HepG2 (cell line): ENCODE data around the gene PCSK6. TPM values are rescaled to one million over a fixed set of nuclear protein-coding genes. Genes with fewer than 3 reads are reported as not detected.

ENCODE experiments used
- AKAP8 ChIP-seq: sonication (generic); formaldehyde crosslinking; IDR thresholded peaks from 2 replicates; pipeline ENCODE4 v1.5.1; 2020; ENCODE audit warnings: mild to moderate bottlenecking, missing genetic modification reagents
- CCAR2 ChIP-seq: fragments of 200-400 bp; formaldehyde crosslinking; optimal IDR thresholded peaks from 2 replicates; pipeline ENCODE3; 2018; ENCODE audit warnings: low read depth, mild to moderate bottlenecking, low read length, moderate library complexity
- SIN3A ChIP-seq: IDR thresholded peaks from 2 replicates; pipeline ENCODE4 v1.6.1; 2011; ENCODE audit warnings: low read depth, mild to moderate bottlenecking, control low read depth, low read length, borderline replicate concordance
- ZBTB7B ChIP-seq: sonication (generic); formaldehyde crosslinking; IDR thresholded peaks from 2 replicates; pipeline ENCODE4 v1.4.0; 2020; ENCODE audit warnings: missing genetic modification reagents
- ZNF441 ChIP-seq: sonication (generic); formaldehyde crosslinking; IDR thresholded peaks from 2 replicates; pipeline ENCODE4 v1.7.0; 2021; ENCODE audit warnings: missing genetic modification reagents, borderline replicate concordance
- ZNF556 ChIP-seq: sonication (generic); formaldehyde crosslinking; IDR thresholded peaks from 2 replicates; pipeline ENCODE4 v1.4.0; 2020; ENCODE audit warnings: mild to moderate bottlenecking, missing genetic modification reagents, borderline replicate concordance
- ZNF564 ChIP-seq: sonication (generic); formaldehyde crosslinking; IDR thresholded peaks from 2 replicates; pipeline ENCODE4 v1.8.1; 2023; ENCODE audit warnings: mild to moderate bottlenecking, missing genetic modification reagents
- ZNF7 ChIP-seq: IDR thresholded peaks from 2 replicates; pipeline ENCODE4 v1.6.1; 2016; ENCODE audit warnings: missing biosample characterization, missing genetic modification reagents
- ZNF746 ChIP-seq: sonication (generic); formaldehyde crosslinking; IDR thresholded peaks from 2 replicates; pipeline ENCODE4 v1.8.0; 2022; ENCODE audit warnings: mild to moderate bottlenecking, missing genetic modification reagents
- polyA plus RNA-seq, 8 experiments: library from polyadenylated mRNA; depleted of rRNA in 3 of 8; stranded (reverse) in 7 of 8; unstranded in 1 of 8; fragments of >200 nt; fragmentation: Illumina TruSeq in 4 of 8; extraction: Trizol in 4 of 8; gene quantifications; 2 replicates each; pipeline versions ENCODE4 v1.2.1 to v1.2.3, GENCODE V29; 2011 to 2016; ENCODE audit warnings: low read depth in 4 of 8, missing spikeins in 1 of 8, mixed read lengths in 1 of 8; ENCODE audit not compliant: insufficient read depth in 1 of 8
- total RNA-seq, 5 experiments: library from RNA; depleted of rRNA; stranded (reverse); fragments of >200 nt; fragmentation: Illumina TruSeq; extraction: Trizol; gene quantifications; 2 replicates each; pipeline ENCODE4 v1.2.3, GENCODE V29; 2016; ENCODE audit warnings: low read depth in 1 of 5
- TF ChIP-seq, protein P1 (sequence below): sonication (generic); formaldehyde crosslinking; IDR thresholded peaks from 2 replicates; pipeline ENCODE4 v1.5.0; 2020; ENCODE audit warnings: mild to moderate bottlenecking, missing genetic modification reagents
- TF ChIP-seq, protein P2 (sequence below): sonication (generic); formaldehyde crosslinking; conservative IDR thresholded peaks from 2 replicates; pipeline ENCODE4 v1.8.0; 2022; ENCODE audit warnings: mild to moderate bottlenecking, moderate library complexity, missing genetic modification reagents
- TF ChIP-seq, protein P3 (sequence below): sonication (generic); formaldehyde crosslinking; IDR thresholded peaks from 2 replicates; pipeline ENCODE4 v1.4.0; 2020; ENCODE audit warnings: missing genetic modification reagents
- TF ChIP-seq, protein P4 (sequence below): sonication (generic); formaldehyde crosslinking; IDR thresholded peaks from 2 replicates; pipeline ENCODE4 v1.4.0; 2020; ENCODE audit warnings: mild to moderate bottlenecking, missing genetic modification reagents
- TF ChIP-seq, protein P5 (sequence below): sonication (generic); formaldehyde crosslinking; IDR thresholded peaks from 2 replicates; pipeline ENCODE4 v1.9.0; 2021; ENCODE audit warnings: missing genetic modification reagents, borderline replicate concordance

The PCSK6 gene
- total and polyA plus RNA-seq, 2 of the 13 experiments (the other 11 are each of a cell fraction or from before 2014, with no cell fraction given) = 56.5 to 155 TPM

DNA sequence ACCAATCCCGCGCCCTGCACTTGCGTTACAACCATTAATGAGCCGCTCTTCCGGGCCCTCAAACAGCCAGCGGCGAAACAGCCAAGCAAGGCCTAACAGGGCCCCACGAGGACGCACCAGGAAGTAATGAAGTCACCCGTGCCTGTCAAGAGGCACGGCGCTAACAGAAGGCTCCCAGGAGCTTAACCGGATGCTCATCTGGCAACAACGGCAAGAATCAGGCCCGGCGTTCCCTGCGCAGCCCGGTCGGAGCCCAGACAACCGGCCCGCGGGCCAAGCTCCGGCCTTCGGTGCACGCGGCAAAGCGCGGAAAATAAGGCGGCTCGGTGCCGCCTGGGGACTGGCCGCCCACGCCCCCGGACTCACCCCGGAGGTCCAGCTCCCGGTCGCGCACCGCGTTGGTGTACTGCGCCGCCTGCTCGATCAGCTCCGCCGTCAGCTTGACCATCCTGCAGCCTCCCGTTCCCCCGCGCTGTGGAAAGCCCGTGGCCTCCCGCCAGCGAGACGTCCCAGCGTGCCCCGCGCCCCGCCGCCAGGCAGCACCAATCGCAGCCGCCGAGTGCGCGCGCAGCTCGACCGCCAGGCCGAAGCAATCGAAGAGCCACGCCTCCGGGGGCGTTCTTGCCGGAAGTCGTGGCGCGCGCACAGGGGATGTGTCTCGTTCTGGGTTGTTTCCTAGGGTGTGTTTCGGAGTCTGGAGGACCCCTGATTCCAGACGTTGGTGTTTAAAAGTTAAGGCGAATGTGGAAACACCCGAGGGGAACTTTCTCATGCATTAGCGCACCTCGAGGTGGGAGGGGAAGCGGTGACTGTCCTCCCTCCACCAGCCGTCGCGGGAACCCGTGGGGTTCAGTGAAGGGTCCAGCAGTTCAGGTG is 194.5 kb downstream of the PCSK6 start, which contains the start of gene SNRPA1 (continued):
- TF ChIP-seq, protein P1, sequence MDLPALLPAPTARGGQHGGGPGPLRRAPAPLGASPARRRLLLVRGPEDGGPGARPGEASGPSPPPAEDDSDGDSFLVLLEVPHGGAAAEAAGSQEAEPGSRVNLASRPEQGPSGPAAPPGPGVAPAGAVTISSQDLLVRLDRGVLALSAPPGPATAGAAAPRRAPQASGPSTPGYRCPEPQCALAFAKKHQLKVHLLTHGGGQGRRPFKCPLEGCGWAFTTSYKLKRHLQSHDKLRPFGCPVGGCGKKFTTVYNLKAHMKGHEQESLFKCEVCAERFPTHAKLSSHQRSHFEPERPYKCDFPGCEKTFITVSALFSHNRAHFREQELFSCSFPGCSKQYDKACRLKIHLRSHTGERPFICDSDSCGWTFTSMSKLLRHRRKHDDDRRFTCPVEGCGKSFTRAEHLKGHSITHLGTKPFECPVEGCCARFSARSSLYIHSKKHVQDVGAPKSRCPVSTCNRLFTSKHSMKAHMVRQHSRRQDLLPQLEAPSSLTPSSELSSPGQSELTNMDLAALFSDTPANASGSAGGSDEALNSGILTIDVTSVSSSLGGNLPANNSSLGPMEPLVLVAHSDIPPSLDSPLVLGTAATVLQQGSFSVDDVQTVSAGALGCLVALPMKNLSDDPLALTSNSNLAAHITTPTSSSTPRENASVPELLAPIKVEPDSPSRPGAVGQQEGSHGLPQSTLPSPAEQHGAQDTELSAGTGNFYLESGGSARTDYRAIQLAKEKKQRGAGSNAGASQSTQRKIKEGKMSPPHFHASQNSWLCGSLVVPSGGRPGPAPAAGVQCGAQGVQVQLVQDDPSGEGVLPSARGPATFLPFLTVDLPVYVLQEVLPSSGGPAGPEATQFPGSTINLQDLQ (CRISPR knock-in tag) = no peak; the same call in 1 of the 2 replicates
- TF ChIP-seq ZBTB7B (0 out of 2 replicates have a peak, but pooled peaks have one; percentile 74), ZNF7 (CRISPR knock-in tag) (0 out of 2 replicates have a peak, but pooled peaks have one; percentile 4), ZNF556 (CRISPR knock-in tag) (peak; percentile 93), ZNF746 (CRISPR knock-in tag) (peak; percentile 75; the same call in 1 of the 2 replicates), ZNF441 (CRISPR knock-in tag) (peak; percentile 48; the same call in 1 of the 2 replicates), CCAR2 (no peak), AKAP8 (CRISPR knock-in tag) (peak; percentile 79; the same call in 1 of the 2 replicates), ZNF564 (CRISPR knock-in tag) (no peak; the same call in 1 of the 2 replicates), SIN3A (peak; percentile 89)
- TF ChIP-seq, protein P2, sequence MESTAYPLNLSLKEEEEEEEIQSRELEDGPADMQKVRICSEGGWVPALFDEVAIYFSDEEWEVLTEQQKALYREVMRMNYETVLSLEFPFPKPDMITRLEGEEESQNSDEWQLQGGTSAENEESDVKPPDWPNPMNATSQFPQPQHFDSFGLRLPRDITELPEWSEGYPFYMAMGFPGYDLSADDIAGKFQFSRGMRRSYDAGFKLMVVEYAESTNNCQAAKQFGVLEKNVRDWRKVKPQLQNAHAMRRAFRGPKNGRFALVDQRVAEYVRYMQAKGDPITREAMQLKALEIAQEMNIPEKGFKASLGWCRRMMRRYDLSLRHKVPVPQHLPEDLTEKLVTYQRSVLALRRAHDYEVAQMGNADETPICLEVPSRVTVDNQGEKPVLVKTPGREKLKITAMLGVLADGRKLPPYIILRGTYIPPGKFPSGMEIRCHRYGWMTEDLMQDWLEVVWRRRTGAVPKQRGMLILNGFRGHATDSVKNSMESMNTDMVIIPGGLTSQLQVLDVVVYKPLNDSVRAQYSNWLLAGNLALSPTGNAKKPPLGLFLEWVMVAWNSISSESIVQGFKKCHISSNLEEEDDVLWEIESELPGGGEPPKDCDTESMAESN = peak; percentile 97
- TF ChIP-seq, protein P3, sequence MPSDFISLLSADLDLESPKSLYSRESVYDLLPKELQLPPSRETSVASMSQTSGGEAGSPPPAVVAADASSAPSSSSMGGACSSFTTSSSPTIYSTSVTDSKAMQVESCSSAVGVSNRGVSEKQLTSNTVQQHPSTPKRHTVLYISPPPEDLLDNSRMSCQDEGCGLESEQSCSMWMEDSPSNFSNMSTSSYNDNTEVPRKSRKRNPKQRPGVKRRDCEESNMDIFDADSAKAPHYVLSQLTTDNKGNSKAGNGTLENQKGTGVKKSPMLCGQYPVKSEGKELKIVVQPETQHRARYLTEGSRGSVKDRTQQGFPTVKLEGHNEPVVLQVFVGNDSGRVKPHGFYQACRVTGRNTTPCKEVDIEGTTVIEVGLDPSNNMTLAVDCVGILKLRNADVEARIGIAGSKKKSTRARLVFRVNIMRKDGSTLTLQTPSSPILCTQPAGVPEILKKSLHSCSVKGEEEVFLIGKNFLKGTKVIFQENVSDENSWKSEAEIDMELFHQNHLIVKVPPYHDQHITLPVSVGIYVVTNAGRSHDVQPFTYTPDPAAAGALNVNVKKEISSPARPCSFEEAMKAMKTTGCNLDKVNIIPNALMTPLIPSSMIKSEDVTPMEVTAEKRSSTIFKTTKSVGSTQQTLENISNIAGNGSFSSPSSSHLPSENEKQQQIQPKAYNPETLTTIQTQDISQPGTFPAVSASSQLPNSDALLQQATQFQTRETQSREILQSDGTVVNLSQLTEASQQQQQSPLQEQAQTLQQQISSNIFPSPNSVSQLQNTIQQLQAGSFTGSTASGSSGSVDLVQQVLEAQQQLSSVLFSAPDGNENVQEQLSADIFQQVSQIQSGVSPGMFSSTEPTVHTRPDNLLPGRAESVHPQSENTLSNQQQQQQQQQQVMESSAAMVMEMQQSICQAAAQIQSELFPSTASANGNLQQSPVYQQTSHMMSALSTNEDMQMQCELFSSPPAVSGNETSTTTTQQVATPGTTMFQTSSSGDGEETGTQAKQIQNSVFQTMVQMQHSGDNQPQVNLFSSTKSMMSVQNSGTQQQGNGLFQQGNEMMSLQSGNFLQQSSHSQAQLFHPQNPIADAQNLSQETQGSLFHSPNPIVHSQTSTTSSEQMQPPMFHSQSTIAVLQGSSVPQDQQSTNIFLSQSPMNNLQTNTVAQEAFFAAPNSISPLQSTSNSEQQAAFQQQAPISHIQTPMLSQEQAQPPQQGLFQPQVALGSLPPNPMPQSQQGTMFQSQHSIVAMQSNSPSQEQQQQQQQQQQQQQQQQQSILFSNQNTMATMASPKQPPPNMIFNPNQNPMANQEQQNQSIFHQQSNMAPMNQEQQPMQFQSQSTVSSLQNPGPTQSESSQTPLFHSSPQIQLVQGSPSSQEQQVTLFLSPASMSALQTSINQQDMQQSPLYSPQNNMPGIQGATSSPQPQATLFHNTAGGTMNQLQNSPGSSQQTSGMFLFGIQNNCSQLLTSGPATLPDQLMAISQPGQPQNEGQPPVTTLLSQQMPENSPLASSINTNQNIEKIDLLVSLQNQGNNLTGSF = no peak
- TF ChIP-seq, protein P4, sequence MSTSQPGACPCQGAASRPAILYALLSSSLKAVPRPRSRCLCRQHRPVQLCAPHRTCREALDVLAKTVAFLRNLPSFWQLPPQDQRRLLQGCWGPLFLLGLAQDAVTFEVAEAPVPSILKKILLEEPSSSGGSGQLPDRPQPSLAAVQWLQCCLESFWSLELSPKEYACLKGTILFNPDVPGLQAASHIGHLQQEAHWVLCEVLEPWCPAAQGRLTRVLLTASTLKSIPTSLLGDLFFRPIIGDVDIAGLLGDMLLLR (CRISPR knock-in tag) = peak; percentile 76
- TF ChIP-seq, protein P5, sequence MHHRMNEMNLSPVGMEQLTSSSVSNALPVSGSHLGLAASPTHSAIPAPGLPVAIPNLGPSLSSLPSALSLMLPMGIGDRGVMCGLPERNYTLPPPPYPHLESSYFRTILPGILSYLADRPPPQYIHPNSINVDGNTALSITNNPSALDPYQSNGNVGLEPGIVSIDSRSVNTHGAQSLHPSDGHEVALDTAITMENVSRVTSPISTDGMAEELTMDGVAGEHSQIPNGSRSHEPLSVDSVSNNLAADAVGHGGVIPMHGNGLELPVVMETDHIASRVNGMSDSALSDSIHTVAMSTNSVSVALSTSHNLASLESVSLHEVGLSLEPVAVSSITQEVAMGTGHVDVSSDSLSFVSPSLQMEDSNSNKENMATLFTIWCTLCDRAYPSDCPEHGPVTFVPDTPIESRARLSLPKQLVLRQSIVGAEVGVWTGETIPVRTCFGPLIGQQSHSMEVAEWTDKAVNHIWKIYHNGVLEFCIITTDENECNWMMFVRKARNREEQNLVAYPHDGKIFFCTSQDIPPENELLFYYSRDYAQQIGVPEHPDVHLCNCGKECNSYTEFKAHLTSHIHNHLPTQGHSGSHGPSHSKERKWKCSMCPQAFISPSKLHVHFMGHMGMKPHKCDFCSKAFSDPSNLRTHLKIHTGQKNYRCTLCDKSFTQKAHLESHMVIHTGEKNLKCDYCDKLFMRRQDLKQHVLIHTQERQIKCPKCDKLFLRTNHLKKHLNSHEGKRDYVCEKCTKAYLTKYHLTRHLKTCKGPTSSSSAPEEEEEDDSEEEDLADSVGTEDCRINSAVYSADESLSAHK (CRISPR knock-in tag) = 0 out of 2 replicates have a peak, but pooled peaks have one; percentile 24
